Prostate gland (tissue), 2 donors: Measurements from ENCODE around the gene FANCB. TPM values are rescaled to one million over a fixed set of nuclear protein-coding genes. Genes with fewer than 3 reads are reported as not detected.
A peak's percentile ranks its signal among the peaks of the same experiment; 100 is the strongest.

Experiments used
- DNase-seq: peaks from one replicate; pipeline ENCODE4 v3.0.0-alpha.2; 2019; ENCODE audit warnings: low spot score
- H3K27ac ChIP-seq, 2 donors: fragments of 200-600 bp; sonication (generic); 2 replicates each; pipeline ENCODE4 v1.5.1; 2017 to 2019
- H3K27me3 ChIP-seq: fragments of 200-600 bp; sonication (generic); replicated peaks from 2 replicates; pipeline ENCODE4 v1.5.1; 2019; ENCODE audit not compliant: insufficient read depth
- H3K36me3 ChIP-seq, 2 donors: fragments of 200-600 bp; sonication (generic); 1 replicate in 1 of 2; 2 replicates in 1 of 2; pipeline versions ENCODE4 v1.5.1 to v1.8.1; 2017 to 2019
- H3K4me1 ChIP-seq: fragments of 200-600 bp; sonication (generic); replicated peaks from 2 replicates; pipeline ENCODE4 v1.5.1; 2019
- H3K4me3 ChIP-seq, 2 donors: fragments of 200-600 bp; sonication (generic); 2 replicates each; pipeline ENCODE4 v1.5.1; 2017 to 2019
- H3K9me3 ChIP-seq: fragments of 200-600 bp; sonication (generic); 2 replicates; pipeline ENCODE4 v1.5.1; 2017
- POLR2A ChIP-seq: fragments of 450-650 bp; IDR thresholded peaks from one replicate; pipeline ENCODE4 v1.6.1; 2016; ENCODE audit warnings: antibody characterized with exemption, mild to moderate bottlenecking
- POLR2AphosphoS5 ChIP-seq: sonication (generic); formaldehyde crosslinking; IDR thresholded peaks from one replicate; pipeline ENCODE4 v1.6.1; 2017; ENCODE audit warnings: antibody characterized with exemption
- WGBS: methylation state at CpG from one replicate; pipeline ENCODE4 v1.1.5; 2018; 5-methylcytosine and 5-hydroxymethylcytosine counted together
- intact Hi-C: fragments of 100-400 bp; cut with DNase I; formaldehyde crosslinking; loops from one replicate; pipeline ENCODE4 v1.14.2; 2022
- total RNA-seq, 2 donors: library from RNA; depleted of rRNA; stranded (reverse); fragments of >200 nt; gene quantifications; one replicate each; pipeline ENCODE4 v1.1.0, GENCODE V29; 2016
- TF ChIP-seq, protein P1 (sequence below), 4 experiments: fragments of 200-600 bp in 2 of 4; fragments of 450-650 bp in 2 of 4; sonication (generic) in 2 of 4; IDR thresholded peaks; 1 replicate in 3 of 4; 2 replicates in 1 of 4; pipeline ENCODE4 v1.5.1; 2016 to 2019; ENCODE audit warnings: antibody characterized with exemption in 4 of 4, mild to moderate bottlenecking in 2 of 4, moderate library complexity in 2 of 4

The FANCB gene
- total RNA-seq, 2 donors from 2014 or later = 2.4 to 5.1 TPM

DNA sequence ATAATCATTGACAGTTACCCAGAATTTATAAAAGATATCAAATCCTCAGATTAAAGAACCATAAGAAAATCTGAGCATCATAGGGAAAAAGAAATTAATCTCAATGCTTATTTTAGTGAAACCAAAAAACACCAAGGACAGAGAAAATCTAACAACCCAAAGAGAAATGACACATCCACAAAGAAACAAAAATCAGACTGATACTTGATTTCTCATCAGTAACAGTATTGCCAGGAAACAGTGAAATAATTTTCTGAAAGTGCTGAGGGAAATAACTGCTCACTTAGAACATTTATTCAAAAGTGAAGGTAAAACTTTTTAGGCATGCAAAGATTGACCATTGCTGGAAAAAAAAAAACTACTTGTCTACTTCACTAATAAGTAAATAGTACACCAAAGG lies 11.0 kb upstream of the FANCB start:
- no peaks in the 10 kb centered on the region for H3K9me3 ChIP-seq
- H3K27me3 ChIP-seq = no peaks in the 10 kb centered on the region
- H3K27ac ChIP-seq = no peak overlapping the region
- DNase-seq = no peak
- no peak for TF ChIP-seq POLR2AphosphoS5
- intact Hi-C loops = no loop called here
- H3K4me1 ChIP-seq = no peaks in the 10 kb centered on the region
- no peaks in the 10 kb centered on the region for H3K36me3 ChIP-seq
- H3K4me3 ChIP-seq = no peak overlapping the region

DNA sequence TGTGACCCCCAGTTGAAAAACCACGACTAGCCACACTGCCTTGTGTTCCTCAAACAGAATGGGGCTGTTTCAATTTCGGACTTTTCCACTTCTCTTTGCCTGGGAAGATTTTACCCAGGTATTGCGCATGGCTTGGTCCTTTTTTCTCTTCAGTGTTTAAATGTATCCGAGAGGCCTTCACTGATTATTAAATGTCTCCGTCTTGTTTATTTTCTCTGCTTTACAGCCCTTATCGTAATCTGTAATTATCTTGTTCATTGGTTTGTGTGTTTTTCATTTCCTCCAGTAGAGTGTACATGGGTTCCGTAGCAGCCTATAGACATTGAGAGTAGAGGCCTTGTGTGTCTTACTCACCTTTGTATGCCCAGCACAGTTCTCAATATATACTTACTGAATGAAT lies 2.8 kb upstream of the FANCB start:
- Histone ChIP-seq H3K36me3 (no peaks in the 10 kb centered on the region), H3K4me1 (no peaks in the 10 kb centered on the region), H3K27me3 (no peaks in the 10 kb centered on the region), H3K4me3 (no peak overlapping the region), H3K9me3 (no peaks in the 10 kb centered on the region), H3K27ac (no peak overlapping the region)
- DNase-seq = no peak
- intact Hi-C loops = no loop called here
- TF ChIP-seq POLR2AphosphoS5 (no peak), POLR2A (no peak)
- TF ChIP-seq, protein P1, sequence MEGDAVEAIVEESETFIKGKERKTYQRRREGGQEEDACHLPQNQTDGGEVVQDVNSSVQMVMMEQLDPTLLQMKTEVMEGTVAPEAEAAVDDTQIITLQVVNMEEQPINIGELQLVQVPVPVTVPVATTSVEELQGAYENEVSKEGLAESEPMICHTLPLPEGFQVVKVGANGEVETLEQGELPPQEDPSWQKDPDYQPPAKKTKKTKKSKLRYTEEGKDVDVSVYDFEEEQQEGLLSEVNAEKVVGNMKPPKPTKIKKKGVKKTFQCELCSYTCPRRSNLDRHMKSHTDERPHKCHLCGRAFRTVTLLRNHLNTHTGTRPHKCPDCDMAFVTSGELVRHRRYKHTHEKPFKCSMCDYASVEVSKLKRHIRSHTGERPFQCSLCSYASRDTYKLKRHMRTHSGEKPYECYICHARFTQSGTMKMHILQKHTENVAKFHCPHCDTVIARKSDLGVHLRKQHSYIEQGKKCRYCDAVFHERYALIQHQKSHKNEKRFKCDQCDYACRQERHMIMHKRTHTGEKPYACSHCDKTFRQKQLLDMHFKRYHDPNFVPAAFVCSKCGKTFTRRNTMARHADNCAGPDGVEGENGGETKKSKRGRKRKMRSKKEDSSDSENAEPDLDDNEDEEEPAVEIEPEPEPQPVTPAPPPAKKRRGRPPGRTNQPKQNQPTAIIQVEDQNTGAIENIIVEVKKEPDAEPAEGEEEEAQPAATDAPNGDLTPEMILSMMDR (IDR thresholded peaks at IDR 0.05) = no peak
- 63% methylated on average over 7 of the region's 7 CpGs for WGBS

DNA sequence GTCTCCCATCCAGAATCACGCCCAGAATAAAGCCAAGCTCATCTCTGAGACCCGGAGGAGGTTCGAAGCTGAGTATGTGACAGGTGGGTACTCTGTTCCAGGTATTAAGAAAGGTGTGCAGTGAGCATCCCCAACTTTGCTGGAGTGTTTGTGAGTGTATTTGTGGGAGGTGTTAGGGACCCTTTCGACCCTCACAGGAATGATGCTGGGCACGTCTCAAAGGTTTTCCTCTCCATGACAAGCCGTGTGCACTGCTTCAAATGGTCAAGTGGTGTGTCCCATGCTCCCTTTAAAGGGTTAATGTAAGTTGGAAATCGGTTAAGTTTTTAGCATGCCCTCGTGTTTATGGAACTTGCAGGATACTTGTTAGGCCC lies 794 bp upstream of the FANCB start:
- Histone ChIP-seq H3K4me1 (no peaks in the 10 kb centered on the region), H3K4me3 (peak overlapping the region; percentile 54 to 55), H3K9me3 (no peaks in the 10 kb centered on the region), H3K27me3 (no peaks in the 10 kb centered on the region), H3K36me3 (no peaks in the 10 kb centered on the region), H3K27ac (peak overlapping the region; percentile 73 to 82)
- no peak for DNase-seq
- intact Hi-C loops = no loop called here
- TF ChIP-seq POLR2AphosphoS5 (no peak), POLR2A (no peak)
- TF ChIP-seq, protein P1 (IDR thresholded peaks at IDR 0.05) = no peak
- WGBS = 0% methylated on average over 7 of the region's 8 CpGs

DNA sequence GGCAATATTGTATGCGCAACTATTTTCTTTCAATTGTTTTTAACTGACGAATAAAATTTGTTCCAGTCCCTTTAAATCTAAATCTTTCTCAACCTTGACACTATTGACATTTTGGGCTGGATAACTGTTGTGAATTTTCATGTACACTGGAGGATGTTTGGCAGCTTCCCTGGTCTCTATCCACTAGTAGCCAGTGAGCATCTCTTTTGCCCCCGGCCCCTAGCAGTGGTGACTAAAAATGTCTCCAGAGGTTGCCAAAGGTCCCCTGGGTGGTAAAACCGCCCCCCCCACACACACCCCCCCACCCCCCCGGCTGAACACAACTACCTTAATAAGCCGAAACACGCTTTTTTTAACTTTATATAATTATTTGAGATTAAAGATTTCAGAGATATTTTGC lies 514 bp downstream of the FANCB start:
- TF ChIP-seq POLR2A (no peak), POLR2AphosphoS5 (no peak)
- TF ChIP-seq, protein P1 (IDR thresholded peaks at IDR 0.05) = no peak
- peak overlapping the region; percentile 27 to 30 for H3K4me3 ChIP-seq
- no peaks in the 10 kb centered on the region for H3K27me3 ChIP-seq
- H3K27ac ChIP-seq = no peak overlapping the region
- DNase-seq = no peak
- H3K9me3 ChIP-seq = no peaks in the 10 kb centered on the region
- no peaks in the 10 kb centered on the region for H3K36me3 ChIP-seq
- WGBS = 18% methylated on average over 6 of the region's 7 CpGs
- no peaks in the 10 kb centered on the region for H3K4me1 ChIP-seq
- intact Hi-C loops = no loop called here

DNA sequence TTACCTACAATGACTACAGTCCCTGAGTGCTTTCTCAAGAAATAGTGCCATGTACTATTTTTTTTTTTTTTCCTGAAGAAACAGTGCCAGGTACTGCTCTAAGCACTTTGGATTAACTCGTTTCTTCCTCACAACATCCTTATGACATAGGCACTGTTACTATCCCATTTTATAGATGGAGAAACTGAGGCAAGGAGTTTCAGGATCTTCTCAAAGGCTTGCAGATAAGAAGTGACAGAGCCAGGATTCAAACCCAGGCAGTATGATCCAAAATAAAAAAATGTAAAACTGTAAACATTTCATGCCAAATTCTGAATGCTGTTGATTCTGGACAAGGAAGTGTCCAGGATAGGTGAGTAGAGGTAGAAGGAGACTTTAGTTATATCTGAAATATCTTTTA lies 1.1 kb downstream of the FANCB start:
- intact Hi-C loops = no loop called here
- 75% methylated on average over 1 of the region's 1 CpG for WGBS
- H3K9me3 ChIP-seq = no peaks in the 10 kb centered on the region
- H3K4me3 ChIP-seq = no peak overlapping the region
- no peaks in the 10 kb centered on the region for H3K36me3 ChIP-seq
- DNase-seq = no peak
- no peaks in the 10 kb centered on the region for H3K27me3 ChIP-seq
- H3K27ac ChIP-seq = no peak overlapping the region
- TF ChIP-seq, protein P1 (IDR thresholded peaks at IDR 0.05) = no peak
- TF ChIP-seq POLR2AphosphoS5 = no peak
- no peak for TF ChIP-seq POLR2A
- H3K4me1 ChIP-seq = no peaks in the 10 kb centered on the region
